HG03575 (cell line): Measurements from ENCODE around the gene RNU1-1.
"Not testable (repeated sequence)": the region's sequence is repeated elsewhere in the genome, so short reads cannot be mapped to it uniquely, and the experiment has no call there.

Experiments used
- ATAC-seq: cut with Tn5 transposase; IDR thresholded peaks from one replicate; pipeline ENCODE4 v1.9.1; 2021; ENCODE audit not compliant: unreplicated experiment, insufficient number of reproducible peaks, low FRiP score; ENCODE audit errors: extremely low read depth

Gene RNU1-1

GRCh38 chr1:16528338-16528737 is 14.3 kb upstream of the RNU1-1 start:
- not testable (repeated sequence) for ATAC-seq

- not testable (repeated sequence) for ATAC-seq
Observed at GRCh38 chr1:16525769-16526168, 11.7 kb upstream of the RNU1-1 start.

- ATAC-seq: not testable (repeated sequence)
Observed at GRCh38 chr1:16521679-16522078, 7.6 kb upstream of the RNU1-1 start.

- ATAC-seq: no peak
Observed at GRCh38 chr1:16521288-16521583, 7.2 kb upstream of the RNU1-1 start.

- not testable (repeated sequence) for ATAC-seq
Observed at GRCh38 chr1:16520435-16521287, 6.6 kb upstream of the RNU1-1 start.

- ATAC-seq: not testable (repeated sequence)
Observed at GRCh38 chr1:16519255-16519951, 5.3 kb upstream of the RNU1-1 start.

GRCh38 chr1:16518913-16519254 is 4.8 kb upstream of the RNU1-1 start:
- not testable (repeated sequence) for ATAC-seq

GRCh38 chr1:16516694-16517410 is 2.8 kb upstream of the RNU1-1 start:
- not testable (repeated sequence) for ATAC-seq

- not testable (repeated sequence) for ATAC-seq
Observed at GRCh38 chr1:16513412-16514106, 526 bp downstream of the RNU1-1 start.

GRCh38 chr1:16512624-16513411 is 1.3 kb downstream of the RNU1-1 start:
- ATAC-seq: not testable (repeated sequence)

- ATAC-seq: not testable (repeated sequence)
Observed at GRCh38 chr1:16511926-16512325, 2.2 kb downstream of the RNU1-1 start.

GRCh38 chr1:16508861-16509445 is 5.1 kb downstream of the RNU1-1 start:
- ATAC-seq: not testable (repeated sequence)

GRCh38 chr1:16506364-16507136 is 7.5 kb downstream of the RNU1-1 start:
- ATAC-seq: not testable (repeated sequence)

GRCh38 chr1:16505870-16506269 is 8.2 kb downstream of the RNU1-1 start:
- not testable (repeated sequence) for ATAC-seq

GRCh38 chr1:16503494-16503893 is 10.6 kb downstream of the RNU1-1 start:
- no peak for ATAC-seq

- not testable (repeated sequence) for ATAC-seq
Observed at GRCh38 chr1:16501446-16501845, 12.6 kb downstream of the RNU1-1 start.

- not testable (repeated sequence) for ATAC-seq
Observed at GRCh38 chr1:16500975-16501374, 13.1 kb downstream of the RNU1-1 start.
